Colonic mucosa (tissue), 4 donors: Measurements from ENCODE around the gene CERS6. TPM values are rescaled to one million over a fixed set of nuclear protein-coding genes. Genes with fewer than 3 reads are reported as not detected.

Experiments
- DNase-seq: peaks from one replicate; pipeline ENCODE4 v3.0.0-alpha.2; 2020
- H3K27ac ChIP-seq: fragments of 200-600 bp; one replicate; pipeline ENCODE4 v1.8.0; 2021
- H3K27me3 ChIP-seq: fragments of 200-600 bp; one replicate; pipeline ENCODE4 v1.8.0; 2021
- H3K36me3 ChIP-seq: fragments of 200-600 bp; one replicate; pipeline ENCODE4 v1.8.0; 2021
- H3K4me1 ChIP-seq: fragments of 200-600 bp; one replicate; pipeline ENCODE4 v1.8.0; 2021; ENCODE audit warnings: mild to moderate bottlenecking
- H3K4me3 ChIP-seq: fragments of 200-600 bp; one replicate; pipeline ENCODE4 v1.8.0; 2021
- H3K9ac ChIP-seq, 2 donors: one replicate each; pipeline ENCODE4 v1.7.0; 2013; ENCODE audit warnings: control low read depth in 2 of 2, low read depth in 2 of 2, low read length in 2 of 2
- H3K9me3 ChIP-seq: fragments of 200-600 bp; one replicate; pipeline ENCODE4 v1.8.0; 2021
- intact Hi-C: fragments of 100-400 bp; cut with DNase I; formaldehyde crosslinking; loops from one replicate; pipeline ENCODE4 v1.14.1; 2022
- total RNA-seq, 2 donors: library from RNA; stranded (reverse); fragmentation: NEBNext Ultra II Directional in 1 of 2; extraction: Animal tissue kit (Norgen Biotek cat#: 25700) in 1 of 2; gene quantifications; one replicate each; pipeline ENCODE4 v1.2.1, GENCODE V29; 2021
- TF ChIP-seq, protein P1 (sequence below): fragments of 200-600 bp; IDR thresholded peaks from one replicate; pipeline ENCODE4 v1.8.0; 2022; ENCODE audit warnings: antibody characterized with exemption, mild to moderate bottlenecking
- donor health status: healthy.
- donor health status: DM: no; HTN: no; CAD: no.
- donor health status: DM: no; HTN: no; CAD: no.

Gene CERS6
- total RNA-seq, 2 donors from 2014 or later, result 56.7 to 75.9 TPM

DNA sequence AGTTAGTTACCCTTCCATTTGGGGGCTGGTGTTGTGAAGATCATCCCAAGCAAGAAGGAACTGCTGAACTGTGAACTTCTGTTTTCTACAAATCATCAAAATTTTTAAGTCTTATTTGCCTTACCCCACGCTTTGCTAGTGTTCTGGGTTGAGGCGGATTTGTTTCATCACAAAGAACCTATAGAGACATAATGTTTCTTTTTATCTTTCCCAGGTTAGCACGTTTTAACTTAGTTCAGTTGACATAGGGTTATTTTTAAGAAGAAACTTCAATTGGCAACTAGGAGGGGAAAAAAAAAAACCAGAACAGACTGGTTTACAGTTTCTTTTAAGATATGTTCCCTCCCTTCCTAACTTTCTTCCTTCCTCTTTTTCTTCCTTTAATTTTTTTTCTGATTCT, 31.1 kb upstream of the CERS6 start:
- Histone ChIP-seq H3K9me3 (no peaks in the 10 kb centered on the region), H3K27me3 (no peaks in the 10 kb centered on the region), H3K4me1 (no peaks in the 10 kb centered on the region), H3K4me3 (no peak overlapping the region), H3K27ac (no peak overlapping the region), H3K36me3 (no peaks in the 10 kb centered on the region), H3K9ac (no peak overlapping the region)
- intact Hi-C loops, result no loop called here
- no peak for DNase-seq
- TF ChIP-seq, protein P1, sequence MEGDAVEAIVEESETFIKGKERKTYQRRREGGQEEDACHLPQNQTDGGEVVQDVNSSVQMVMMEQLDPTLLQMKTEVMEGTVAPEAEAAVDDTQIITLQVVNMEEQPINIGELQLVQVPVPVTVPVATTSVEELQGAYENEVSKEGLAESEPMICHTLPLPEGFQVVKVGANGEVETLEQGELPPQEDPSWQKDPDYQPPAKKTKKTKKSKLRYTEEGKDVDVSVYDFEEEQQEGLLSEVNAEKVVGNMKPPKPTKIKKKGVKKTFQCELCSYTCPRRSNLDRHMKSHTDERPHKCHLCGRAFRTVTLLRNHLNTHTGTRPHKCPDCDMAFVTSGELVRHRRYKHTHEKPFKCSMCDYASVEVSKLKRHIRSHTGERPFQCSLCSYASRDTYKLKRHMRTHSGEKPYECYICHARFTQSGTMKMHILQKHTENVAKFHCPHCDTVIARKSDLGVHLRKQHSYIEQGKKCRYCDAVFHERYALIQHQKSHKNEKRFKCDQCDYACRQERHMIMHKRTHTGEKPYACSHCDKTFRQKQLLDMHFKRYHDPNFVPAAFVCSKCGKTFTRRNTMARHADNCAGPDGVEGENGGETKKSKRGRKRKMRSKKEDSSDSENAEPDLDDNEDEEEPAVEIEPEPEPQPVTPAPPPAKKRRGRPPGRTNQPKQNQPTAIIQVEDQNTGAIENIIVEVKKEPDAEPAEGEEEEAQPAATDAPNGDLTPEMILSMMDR, result no peak

DNA sequence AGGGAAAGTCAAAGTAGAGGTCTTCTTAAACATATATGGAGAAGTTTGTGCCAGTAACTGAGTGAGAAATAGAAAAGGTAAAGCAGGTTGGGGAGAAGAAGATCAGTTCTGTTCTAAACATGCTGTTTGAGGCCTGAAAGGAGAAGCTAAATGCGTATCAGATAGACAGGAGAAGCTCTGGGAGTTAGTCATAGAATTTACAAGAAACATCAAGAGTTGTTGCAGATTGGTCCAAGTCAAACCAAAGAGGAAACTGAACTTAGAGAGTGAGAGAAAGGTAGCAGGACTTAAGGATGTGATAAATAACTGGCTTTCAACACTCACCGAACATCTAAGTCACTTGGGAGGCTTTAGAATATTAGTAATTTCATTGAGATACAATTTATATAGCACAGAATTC, 29.2 kb upstream of the CERS6 start:
- no peaks in the 10 kb centered on the region for H3K27me3 ChIP-seq
- no peaks in the 10 kb centered on the region for H3K4me1 ChIP-seq
- DNase-seq, result no peak
- no peaks in the 10 kb centered on the region for H3K36me3 ChIP-seq
- TF ChIP-seq, protein P1, result no peak
- H3K9me3 ChIP-seq, result no peaks in the 10 kb centered on the region
- no peak overlapping the region for H3K4me3 ChIP-seq
- no peak overlapping the region for H3K27ac ChIP-seq
- intact Hi-C loops, result no loop called here
- H3K9ac ChIP-seq, result no peak overlapping the region

DNA sequence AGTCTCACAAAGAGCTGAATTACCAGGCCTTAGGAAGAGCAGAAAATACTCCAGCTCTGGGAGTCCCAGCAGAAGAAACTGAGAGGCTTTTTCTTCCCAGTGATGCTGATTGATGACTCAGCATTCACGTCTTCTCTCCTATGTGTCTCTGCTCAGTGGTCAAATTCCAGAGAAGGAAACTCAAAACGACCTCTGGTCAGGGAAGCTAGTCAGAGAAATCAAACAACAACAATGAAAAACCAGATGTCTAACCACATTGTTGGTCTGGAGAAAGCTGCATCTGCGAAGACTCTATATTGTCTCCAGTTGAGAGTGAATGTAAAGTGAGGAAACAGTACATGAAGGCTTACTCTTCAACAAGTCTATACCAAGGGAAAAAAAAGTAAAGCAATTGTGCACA, 28.6 kb upstream of the CERS6 start:
- no peaks in the 10 kb centered on the region for H3K4me1 ChIP-seq
- no peak overlapping the region for H3K27ac ChIP-seq
- no peak overlapping the region for H3K4me3 ChIP-seq
- no peak for DNase-seq
- intact Hi-C loops, result no loop called here
- TF ChIP-seq, protein P1, result no peak
- no peaks in the 10 kb centered on the region for H3K36me3 ChIP-seq
- H3K9ac ChIP-seq, result no peak overlapping the region
- no peaks in the 10 kb centered on the region for H3K9me3 ChIP-seq
- H3K27me3 ChIP-seq, result no peaks in the 10 kb centered on the region

DNA sequence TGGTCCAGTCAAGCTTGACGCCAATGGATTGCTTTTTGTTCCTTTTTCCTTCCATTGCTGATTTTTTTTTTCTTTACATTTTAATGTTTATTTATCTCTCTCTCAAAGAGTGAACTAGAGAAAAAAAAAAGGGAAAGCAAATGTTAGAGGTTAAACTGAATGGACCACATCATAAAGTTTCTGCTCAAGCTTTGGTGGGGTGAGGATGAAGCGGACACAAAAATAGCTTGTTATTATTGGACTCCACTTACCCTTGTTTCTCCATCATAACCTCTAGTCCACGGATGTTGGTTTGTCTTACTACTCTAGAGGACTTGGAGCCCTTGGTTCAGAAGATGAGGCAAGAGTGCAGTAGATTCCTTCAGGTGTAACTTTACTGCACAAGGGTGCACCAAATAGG, 27.6 kb upstream of the CERS6 start:
- Histone ChIP-seq H3K27ac (no peak overlapping the region), H3K27me3 (no peaks in the 10 kb centered on the region), H3K9ac (no peak overlapping the region), H3K36me3 (no peaks in the 10 kb centered on the region), H3K4me3 (no peak overlapping the region), H3K9me3 (no peaks in the 10 kb centered on the region), H3K4me1 (no peaks in the 10 kb centered on the region)
- DNase-seq, result no peak
- TF ChIP-seq, protein P1, result no peak
- intact Hi-C loops, result no loop called here

DNA sequence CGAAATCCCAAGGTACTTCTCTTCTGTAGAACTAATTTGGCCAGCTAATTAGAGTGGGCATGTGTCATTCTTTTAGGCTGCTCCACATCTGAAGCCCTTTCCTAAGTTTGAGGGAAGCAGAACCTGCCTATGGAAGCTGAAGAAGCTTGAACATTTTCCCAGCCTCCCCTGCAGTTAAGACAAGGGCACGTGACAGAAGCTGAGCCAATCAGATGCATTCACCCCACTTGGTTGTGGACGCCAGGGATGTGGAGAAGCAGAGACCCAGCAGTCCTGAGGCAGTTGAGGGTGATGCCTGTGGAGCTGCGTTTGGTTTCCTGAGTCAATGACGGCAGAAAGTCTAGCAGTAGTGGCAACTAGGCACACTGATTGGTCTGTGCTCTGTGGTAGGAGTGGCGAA, 26.1 kb upstream of the CERS6 start:
- H3K27me3 ChIP-seq, result no peaks in the 10 kb centered on the region
- TF ChIP-seq, protein P1, result no peak
- DNase-seq, result no peak
- H3K4me3 ChIP-seq, result no peak overlapping the region
- H3K9ac ChIP-seq, result no peak overlapping the region
- H3K9me3 ChIP-seq, result no peaks in the 10 kb centered on the region
- H3K27ac ChIP-seq, result no peak overlapping the region
- H3K36me3 ChIP-seq, result no peaks in the 10 kb centered on the region
- no peaks in the 10 kb centered on the region for H3K4me1 ChIP-seq
- intact Hi-C loops, result no loop called here

DNA sequence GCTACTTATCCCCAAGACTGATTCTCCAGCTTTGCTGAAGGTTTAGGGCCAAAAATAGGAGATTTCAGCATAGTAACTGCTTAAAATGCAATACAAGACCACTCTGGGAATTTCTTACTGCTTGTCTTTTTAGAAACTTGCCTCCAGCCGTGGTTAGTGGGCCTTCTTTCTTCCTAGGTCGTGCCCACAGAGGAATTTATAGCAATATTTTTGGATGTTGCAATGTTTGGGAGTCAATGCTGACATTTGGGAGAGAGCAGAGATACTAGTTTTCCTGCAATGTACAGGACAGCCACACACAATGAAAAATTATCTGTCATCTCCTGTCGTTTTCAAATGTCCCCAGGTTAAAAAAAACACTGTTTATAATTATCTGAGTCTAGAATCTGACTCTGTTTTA, 25.6 kb upstream of the CERS6 start:
- TF ChIP-seq, protein P1, result no peak
- Histone ChIP-seq H3K27me3 (no peaks in the 10 kb centered on the region), H3K9ac (no peak overlapping the region), H3K27ac (no peak overlapping the region), H3K9me3 (no peaks in the 10 kb centered on the region), H3K36me3 (no peaks in the 10 kb centered on the region), H3K4me3 (no peak overlapping the region), H3K4me1 (no peaks in the 10 kb centered on the region)
- intact Hi-C loops, result no loop called here
- no peak for DNase-seq
